GM21526 (cell line): ENCODE measurements around the gene EIF3B.
"Not testable (repeated sequence)": the region's sequence is repeated elsewhere in the genome, so short reads cannot be mapped to it uniquely, and the experiment has no call there.

ENCODE experiments used
- ATAC-seq: cut with Tn5 transposase; IDR thresholded peaks from one replicate; pipeline ENCODE4 v1.9.1; 2021; ENCODE audit warnings: moderate library complexity; ENCODE audit not compliant: unreplicated experiment, low FRiP score

Gene EIF3B

GRCh38 chr7:2336626-2337299, 17.9 kb upstream of the EIF3B start:
- ATAC-seq, result no peak

DNA sequence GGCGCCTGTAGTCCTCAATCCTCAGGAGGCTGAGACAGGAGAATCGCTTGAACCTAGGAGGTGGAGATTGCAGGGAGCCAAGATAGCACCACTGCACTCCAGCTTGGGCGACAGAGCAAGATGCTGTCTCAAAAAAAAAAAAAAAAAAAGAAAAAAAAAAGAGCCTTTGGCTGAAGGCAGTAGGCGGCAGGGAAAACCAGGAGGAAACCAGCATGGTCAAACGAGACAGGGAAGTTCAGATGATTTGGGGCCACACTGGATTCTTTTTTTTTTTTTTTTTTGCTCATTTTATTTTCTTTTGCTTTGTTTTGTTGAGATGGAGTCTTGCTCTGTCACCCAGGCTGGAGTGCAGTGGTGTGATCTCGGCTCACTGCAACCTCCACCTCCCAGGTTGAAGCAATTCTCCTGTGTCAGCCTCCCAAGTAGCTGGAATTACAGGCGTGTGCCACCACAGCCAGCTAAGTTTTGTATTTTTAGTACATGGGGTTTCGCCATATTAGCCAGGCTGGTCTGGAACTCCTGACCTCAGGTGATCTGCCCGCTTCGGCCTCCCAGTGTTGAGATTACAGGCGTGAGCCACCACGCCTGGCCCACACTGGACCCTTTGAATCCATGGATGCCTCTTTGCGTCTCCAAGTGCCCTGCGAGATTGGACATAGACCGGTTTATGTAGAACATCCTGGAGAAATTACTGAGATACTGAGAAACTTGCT, 7.1 kb upstream of the EIF3B start:
- ATAC-seq, result not testable (repeated sequence)

DNA sequence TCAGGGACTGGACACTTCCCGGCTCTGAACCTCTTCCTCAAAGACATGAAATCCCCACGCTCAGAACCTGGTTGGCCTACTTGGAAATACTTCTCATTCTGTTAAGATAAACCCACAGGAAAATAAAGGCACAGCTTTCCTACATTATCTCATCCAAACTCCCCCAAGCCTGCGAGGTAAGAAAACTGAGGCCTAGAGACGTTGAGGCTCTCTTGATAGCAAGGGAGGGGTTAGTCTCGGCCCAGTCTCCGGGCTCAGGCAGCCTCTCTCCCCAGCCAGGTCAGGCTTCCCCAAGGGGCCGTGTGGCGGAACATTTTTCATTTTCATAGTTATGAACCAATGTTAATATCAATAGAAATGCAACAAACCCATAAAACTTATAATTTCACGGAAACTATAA, 4.6 kb upstream of the EIF3B start:
- ATAC-seq, result no peak

- ATAC-seq, result no peak
These were observed 3.8 kb upstream of the EIF3B start for GRCh38 chr7:2350861-2351260.

DNA sequence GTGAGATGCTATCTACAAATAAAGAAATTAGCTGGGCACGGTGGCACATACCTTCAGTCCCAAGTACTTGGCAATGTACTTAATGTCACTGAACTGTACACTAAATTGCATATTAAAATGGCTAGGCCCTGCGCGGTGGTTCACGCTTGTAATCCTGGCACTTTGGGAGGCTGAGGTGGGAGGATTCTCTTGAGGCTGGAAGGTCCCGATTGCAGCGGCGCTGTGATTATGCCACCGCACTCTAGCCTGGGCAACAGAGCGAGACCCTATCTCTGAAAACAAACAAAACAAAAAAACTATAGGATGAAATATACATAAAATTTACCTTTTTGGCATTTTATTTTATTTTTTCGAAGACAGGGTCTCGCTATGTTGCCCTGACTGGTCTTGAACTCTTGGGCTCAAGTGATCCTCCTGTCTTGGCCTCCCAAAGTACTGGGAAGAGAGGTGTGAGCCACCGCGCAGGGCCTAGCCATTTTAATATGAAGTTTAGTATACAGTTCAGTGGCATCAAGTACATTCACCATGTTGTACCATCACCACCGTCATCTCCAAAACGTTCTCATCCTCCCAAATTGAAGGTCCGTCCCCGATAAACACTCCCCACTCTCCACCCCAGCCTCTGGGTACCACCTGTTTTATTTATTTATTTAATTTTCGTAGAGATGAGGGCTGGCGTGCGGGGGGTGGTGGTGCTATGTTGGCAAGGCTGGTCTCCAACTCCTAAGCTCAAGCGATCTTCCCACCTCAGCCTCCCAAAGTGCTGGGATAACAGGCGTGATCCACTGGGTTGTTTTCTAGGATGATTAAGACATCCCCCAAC, 1.3 kb upstream of the EIF3B start:
- no peak for ATAC-seq

DNA sequence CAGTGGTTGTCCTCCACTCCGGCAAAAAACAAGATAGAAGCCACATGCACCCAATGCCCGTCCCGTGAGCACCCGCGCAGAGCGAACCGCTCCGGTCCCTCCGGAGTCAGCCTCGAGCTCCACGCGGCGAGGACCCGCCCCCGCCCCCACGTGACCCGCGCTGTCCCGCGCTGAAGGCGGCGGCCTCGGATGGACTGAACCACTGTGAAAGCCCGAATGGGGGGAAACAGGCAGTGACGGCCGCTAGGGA, 766 bp upstream of the EIF3B start:
- peak; percentile 50 for ATAC-seq

GRCh38 chr7:2354939-2355704, 495 bp downstream of the EIF3B start:
- peak; percentile 23 for ATAC-seq

- ATAC-seq, result no peak
These were observed 1.0 kb downstream of the EIF3B start for GRCh38 chr7:2355705-2356008.

DNA sequence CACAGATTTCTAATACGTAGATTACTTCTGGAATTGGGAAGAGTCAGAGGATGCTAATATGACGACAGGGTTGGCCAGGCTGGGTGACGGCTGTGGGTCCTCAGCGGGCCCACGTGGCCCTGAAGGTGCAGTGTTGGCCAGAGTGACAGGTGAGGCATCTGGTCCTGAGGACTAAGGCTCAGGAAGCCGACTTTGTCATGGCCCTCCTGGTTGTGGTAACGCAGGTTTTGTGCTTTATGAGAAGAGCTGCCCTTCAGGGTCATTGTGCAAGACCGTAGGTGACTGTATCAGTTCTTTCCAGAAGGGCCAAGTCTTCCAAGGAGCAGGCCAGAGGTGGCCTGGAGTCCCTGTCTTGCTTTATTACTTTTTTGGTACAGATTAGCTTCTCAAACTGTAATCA, 2.5 kb downstream of the EIF3B start:
- no peak for ATAC-seq

DNA sequence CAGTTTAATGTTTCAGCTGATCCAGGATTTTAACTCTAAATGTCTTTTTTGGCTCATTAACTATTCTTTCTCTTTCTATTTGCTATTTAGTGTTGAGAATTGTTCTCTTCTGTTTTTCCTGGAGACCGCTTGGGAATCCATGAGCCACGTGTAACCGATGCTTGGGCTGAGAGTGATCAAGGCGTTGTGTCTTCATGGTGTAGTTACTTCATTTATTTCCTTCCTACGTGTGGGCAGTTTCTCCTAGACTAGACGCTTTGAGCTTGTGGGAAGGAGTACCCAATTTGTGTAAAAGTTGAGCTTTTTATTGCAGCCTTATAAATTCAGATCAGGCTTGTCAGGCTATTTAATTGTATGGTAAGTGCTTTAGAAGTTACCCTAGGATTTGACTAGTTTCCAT, 2.9 kb downstream of the EIF3B start:
- ATAC-seq, result no peak

DNA sequence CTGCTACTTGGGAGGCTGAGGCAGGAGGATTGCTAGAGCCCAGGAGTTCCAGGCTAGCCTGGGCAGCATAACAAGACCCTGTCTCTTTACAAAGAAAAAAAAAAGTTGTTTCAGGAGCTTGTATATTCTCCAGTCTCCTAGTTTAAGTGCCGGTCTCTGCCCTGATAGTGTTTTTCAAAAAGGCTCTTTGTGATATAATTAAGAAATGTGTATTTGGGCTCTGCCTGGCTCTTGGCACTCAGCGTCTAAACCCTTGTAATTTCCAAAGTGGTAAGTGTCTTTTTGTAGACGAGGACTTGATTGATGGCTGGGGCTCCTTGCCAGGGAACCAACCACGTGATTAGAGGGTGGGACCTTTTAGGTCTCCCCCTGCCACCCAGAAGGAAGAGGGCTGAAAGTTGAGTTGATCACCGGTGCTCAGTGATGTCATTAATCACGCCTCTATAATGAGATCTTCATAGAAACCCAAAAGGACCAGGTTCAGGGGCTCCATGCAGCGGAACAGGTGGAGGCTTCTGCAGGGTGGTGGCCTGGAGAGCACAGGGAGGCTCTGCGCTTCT, 4.4 kb downstream of the EIF3B start:
- ATAC-seq, result no peak

DNA sequence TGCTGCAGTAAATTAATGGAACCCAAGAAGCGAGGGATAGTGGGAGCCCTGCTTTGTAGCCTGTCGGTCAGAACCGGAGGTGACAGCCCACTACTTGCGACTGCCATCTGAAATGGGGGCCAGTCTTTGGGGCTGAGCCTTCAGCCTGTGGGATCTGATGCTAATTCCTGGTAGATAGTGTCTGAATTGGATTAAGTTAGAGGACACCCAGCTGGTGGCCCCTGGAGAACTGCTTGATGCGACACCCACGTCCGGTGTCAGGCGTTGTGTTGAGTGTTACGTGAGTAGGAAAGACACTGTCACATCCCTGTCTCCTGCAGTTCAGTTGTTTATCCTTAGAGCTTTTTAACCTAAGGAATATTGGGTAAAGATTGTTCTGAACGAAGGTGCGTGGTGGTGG, 5.0 kb downstream of the EIF3B start:
- no peak for ATAC-seq

DNA sequence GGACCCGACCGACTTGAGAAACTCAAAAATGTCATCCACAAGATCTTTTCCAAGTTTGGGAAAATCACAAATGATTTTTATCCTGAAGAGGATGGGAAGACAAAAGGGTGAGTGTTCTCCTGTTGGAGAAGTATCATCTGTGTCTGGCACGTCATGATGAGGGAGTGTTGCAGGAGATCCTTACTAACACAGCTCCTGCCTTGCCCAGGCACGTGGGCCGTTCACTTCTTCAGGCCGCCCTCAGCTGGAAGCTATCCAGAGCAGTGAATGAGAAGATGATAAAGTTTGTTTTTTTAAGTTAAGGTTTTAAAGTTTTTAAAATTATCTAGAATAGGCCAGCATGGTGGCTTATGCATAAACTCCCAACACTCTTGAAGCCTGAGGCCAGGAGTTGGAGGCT, 6.2 kb downstream of the EIF3B start:
- ATAC-seq, result no peak

DNA sequence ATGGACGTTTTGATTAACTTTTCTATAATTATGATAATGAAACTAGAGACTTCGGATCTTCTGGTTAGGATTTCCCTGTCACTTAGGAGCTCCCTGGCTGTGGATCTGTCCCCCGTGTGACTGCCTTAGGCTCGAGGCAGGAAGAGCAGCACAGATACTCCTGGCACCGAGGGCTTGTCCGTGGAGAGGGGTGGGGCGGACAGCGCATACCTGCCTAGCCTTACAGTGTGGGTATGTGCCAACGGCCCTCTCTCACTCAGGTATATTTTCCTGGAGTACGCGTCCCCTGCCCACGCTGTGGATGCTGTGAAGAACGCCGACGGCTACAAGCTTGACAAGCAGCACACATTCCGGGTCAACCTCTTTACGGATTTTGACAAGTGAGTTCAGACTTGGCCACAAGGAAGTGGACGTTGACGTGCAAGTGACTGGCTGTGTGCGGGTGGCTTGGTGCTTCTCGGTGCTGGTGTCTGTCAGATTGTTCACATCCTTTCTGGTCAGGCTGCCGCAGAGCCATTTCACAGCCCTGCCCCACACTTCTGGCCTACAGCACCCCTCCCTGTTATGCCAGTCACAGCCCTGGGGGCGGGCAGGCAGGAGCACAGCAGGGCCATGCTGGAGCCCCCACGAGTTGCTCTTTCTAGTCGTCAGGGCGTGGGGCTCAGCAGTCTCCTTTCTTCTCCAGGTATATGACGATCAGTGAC, 7.9 kb downstream of the EIF3B start:
- ATAC-seq, result no peak

DNA sequence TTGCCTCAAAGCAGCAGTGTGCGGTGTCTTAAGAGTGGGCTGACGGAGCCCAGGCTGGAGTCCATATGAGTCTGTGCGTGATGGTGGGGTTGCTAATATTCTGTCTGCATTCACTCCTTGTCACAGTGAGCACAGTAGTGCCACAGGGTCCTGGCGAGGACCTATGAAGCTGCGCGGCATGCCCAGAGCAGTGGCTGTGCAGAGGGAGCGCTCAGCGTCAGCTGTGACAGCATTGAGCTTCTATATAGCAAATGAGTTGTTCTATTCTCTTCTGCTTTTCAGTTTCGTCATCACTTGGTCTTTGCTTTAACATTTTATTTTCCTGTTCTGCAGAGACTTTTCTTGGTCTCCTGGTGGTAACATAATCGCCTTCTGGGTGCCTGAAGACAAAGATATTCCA, 14.5 kb downstream of the EIF3B start:
- no peak for ATAC-seq

GRCh38 chr7:2371329-2371728, 16.7 kb downstream of the EIF3B start:
- no peak for ATAC-seq

GRCh38 chr7:2372724-2373123, 18.1 kb downstream of the EIF3B start:
- ATAC-seq, result no peak

GRCh38 chr7:2373124-2373556, 18.5 kb downstream of the EIF3B start:
- ATAC-seq, result no peak

GRCh38 chr7:2373646-2374045, 19.0 kb downstream of the EIF3B start:
- no peak for ATAC-seq

GRCh38 chr7:2374401-2374800, 19.8 kb downstream of the EIF3B start:
- no peak for ATAC-seq
